ENCODE results near the gene IQSEC1. TPM values are rescaled to one million over a fixed set of nuclear protein-coding genes. Genes with fewer than 3 reads are reported as not detected.

IQSEC1 gene
- polyA plus RNA-seq, 3 donors, result 17.7 to 61.7 (median 30.3) TPM

DNA sequence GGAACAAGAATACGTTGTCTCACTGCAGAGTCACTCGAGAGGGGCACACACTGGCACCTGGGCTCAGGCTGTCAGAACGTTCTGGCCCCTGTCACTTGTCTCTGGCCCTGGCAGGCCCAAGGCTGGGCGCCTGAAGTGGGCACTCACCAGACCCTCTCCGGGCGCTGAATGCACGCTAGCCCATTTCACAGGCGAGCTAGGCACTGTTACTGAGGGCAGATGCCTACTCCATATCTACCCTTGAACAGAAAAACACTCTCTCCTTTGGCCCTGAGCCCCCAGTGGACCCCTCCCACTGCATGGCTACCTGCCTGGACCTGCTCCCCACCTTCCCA is 42.3 kb upstream of the IQSEC1 start:
- Histone ChIP-seq H3K36me3 (replicated peaks in 1 of 2; ENCODE audit: control insufficient read depth in 1 of 2, insufficient read depth in 2 of 2, low read length in 2 of 2) (no peaks in the 10 kb centered on the region), H4K20me1 (ENCODE audit: insufficient read depth, low read length) (no peaks in the 10 kb centered on the region), H3K79me2 (ENCODE audit: insufficient read depth, low read length) (no peaks in the 10 kb centered on the region), H3K9ac (ENCODE audit: insufficient read depth, low read length, poor library complexity, severe bottlenecking) (no peak overlapping the region), H2AFZ (ENCODE audit: insufficient read depth, low read depth, low read length, poor library complexity, severe bottlenecking) (no peak overlapping the region), H3K9me3 (replicated peaks in 1 of 2; ENCODE audit: control insufficient read depth in 1 of 2, insufficient read depth in 1 of 2, low read length in 2 of 2) (no peaks in the 10 kb centered on the region), H3K27ac (ENCODE audit: low read depth in 1 of 2, low read length in 2 of 2) (no peak overlapping the region), H3K4me1 (ENCODE audit: control insufficient read depth in 1 of 2, insufficient read depth in 2 of 2, low read length in 2 of 2) (no peaks in the 10 kb centered on the region), H3K4me3 (replicated peaks in 1 of 3; ENCODE audit: low read depth in 2 of 3, low read length in 3 of 3) (no peak overlapping the region), H3K27me3 (ENCODE audit: control insufficient read depth in 2 of 2, insufficient read depth in 2 of 2, low read length in 2 of 2) (peaks cover 0 to 9% of the 10 kb centered on the region in 2 donors), H3K4me2 (replicated peaks; ENCODE audit: extremely low read depth, low read length, poor library complexity, severe bottlenecking) (no peak overlapping the region)
- intact Hi-C loops (cut with micrococcal nuclease), result no loop called here
- Mint-ChIP-seq H3K27me3 (ENCODE audit: low read depth in 3 of 3) (peaks cover 17 to 22% (median 17%) of the 10 kb centered on the region in 3 donors), H3K9me3 (no peaks in the 10 kb centered on the region), H3K27ac (peak overlapping the region in 1 of 7 donors; percentile 20), H3K4me1 (peaks cover 3% of the 10 kb centered on the region), H3K36me3 (no peaks in the 10 kb centered on the region), H3K4me3 (no peak overlapping the region)
- WGBS (ENCODE audit: insufficient coverage), result 92% methylated on average over 8 of the region's 8 CpGs
- no peak for DNase-seq
- TF ChIP-seq, protein P1, sequence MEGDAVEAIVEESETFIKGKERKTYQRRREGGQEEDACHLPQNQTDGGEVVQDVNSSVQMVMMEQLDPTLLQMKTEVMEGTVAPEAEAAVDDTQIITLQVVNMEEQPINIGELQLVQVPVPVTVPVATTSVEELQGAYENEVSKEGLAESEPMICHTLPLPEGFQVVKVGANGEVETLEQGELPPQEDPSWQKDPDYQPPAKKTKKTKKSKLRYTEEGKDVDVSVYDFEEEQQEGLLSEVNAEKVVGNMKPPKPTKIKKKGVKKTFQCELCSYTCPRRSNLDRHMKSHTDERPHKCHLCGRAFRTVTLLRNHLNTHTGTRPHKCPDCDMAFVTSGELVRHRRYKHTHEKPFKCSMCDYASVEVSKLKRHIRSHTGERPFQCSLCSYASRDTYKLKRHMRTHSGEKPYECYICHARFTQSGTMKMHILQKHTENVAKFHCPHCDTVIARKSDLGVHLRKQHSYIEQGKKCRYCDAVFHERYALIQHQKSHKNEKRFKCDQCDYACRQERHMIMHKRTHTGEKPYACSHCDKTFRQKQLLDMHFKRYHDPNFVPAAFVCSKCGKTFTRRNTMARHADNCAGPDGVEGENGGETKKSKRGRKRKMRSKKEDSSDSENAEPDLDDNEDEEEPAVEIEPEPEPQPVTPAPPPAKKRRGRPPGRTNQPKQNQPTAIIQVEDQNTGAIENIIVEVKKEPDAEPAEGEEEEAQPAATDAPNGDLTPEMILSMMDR (IDR thresholded peaks at IDR 0.05), result no peak

DNA sequence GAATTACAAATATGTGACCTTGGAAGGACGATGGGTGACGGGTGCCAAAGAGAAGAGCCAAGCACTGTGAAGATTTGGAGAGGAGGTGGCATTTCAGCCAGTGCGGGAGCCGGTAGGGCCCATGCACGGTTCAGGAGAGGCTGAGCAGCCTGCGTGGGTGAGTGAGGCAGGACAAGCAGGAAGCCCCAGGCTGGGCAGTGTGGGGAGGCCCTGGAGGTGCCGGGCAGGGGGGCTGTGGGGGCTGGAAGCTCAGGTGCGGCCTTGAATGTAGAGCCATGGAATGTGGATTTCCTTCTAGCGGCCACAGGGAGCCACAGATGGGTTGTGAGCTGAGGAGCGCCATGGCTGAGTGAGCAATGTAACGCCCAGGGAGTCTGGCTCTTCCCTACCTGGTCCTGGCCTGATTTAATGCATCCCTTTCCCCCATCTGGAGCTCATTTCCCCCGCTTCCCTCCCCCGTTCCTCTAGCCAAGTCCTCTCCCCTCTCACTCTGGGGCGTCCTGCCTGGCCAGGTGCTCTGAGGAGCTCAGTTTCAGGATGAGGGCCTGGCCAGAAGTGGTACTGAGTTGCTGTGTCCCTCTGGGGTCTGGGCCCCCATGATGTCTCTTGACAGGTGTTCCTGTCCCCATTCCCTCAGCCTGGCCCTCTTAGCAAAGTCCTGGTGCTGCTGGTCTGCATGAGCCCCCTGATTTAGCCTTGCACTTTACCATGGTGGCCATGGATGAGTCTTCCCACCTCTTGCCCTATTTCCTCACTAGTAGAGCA is 41.8 kb upstream of the IQSEC1 start:
- H3K4me1 Mint-ChIP-seq, result peaks cover 4% of the 10 kb centered on the region

More for the DNA sequence above, 41.8 kb upstream of the IQSEC1 start:
- H4K20me1 ChIP-seq (ENCODE audit: insufficient read depth, low read length), result no peaks in the 10 kb centered on the region
- H3K9ac ChIP-seq (ENCODE audit: insufficient read depth, low read length, poor library complexity, severe bottlenecking), result no peak overlapping the region
- no peak overlapping the region for H3K4me3 ChIP-seq (replicated peaks in 1 of 3; ENCODE audit: low read depth in 2 of 3, low read length in 3 of 3)
- Mint-ChIP-seq H3K27ac (peak overlapping the region in 1 of 7 donors; percentile 19), H3K36me3 (no peaks in the 10 kb centered on the region), H3K4me3 (no peak overlapping the region), H3K27me3 (ENCODE audit: low read depth in 3 of 3) (peaks cover 21 to 27% (median 22%) of the 10 kb centered on the region in 3 donors), H3K9me3 (peaks cover 0 to under 1% (median 0%) of the 10 kb centered on the region in 7 donors)
- no peaks in the 10 kb centered on the region for H3K9me3 ChIP-seq (replicated peaks in 1 of 2; ENCODE audit: control insufficient read depth in 1 of 2, insufficient read depth in 1 of 2, low read length in 2 of 2)
- intact Hi-C loops (cut with micrococcal nuclease), result no loop called here
- WGBS (ENCODE audit: insufficient coverage), result 92% methylated on average over 10 of the region's 14 CpGs
- peaks cover 0 to 10% of the 10 kb centered on the region in 2 donors for H3K27me3 ChIP-seq (ENCODE audit: control insufficient read depth in 2 of 2, insufficient read depth in 2 of 2, low read length in 2 of 2)
- no peak for DNase-seq
- H3K36me3 ChIP-seq (replicated peaks in 1 of 2; ENCODE audit: control insufficient read depth in 1 of 2, insufficient read depth in 2 of 2, low read length in 2 of 2), result no peaks in the 10 kb centered on the region
- TF ChIP-seq, protein P1 (IDR thresholded peaks at IDR 0.05), result no peak
- no peak overlapping the region for H2AFZ ChIP-seq (ENCODE audit: insufficient read depth, low read depth, low read length, poor library complexity, severe bottlenecking)
- H3K27ac ChIP-seq (ENCODE audit: low read depth in 1 of 2, low read length in 2 of 2), result no peak overlapping the region
- no peak overlapping the region for H3K4me2 ChIP-seq (replicated peaks; ENCODE audit: extremely low read depth, low read length, poor library complexity, severe bottlenecking)
- no peaks in the 10 kb centered on the region for H3K4me1 ChIP-seq (ENCODE audit: control insufficient read depth in 1 of 2, insufficient read depth in 2 of 2, low read length in 2 of 2)
- no peaks in the 10 kb centered on the region for H3K79me2 ChIP-seq (ENCODE audit: insufficient read depth, low read length)
